Testis (tissue), 3 donors: Measurements from ENCODE around the gene ARHGAP19. TPM values are rescaled to one million over a fixed set of nuclear protein-coding genes. Genes with fewer than 3 reads are reported as not detected.
A peak's percentile ranks its signal among the peaks of the same experiment; 100 is the strongest.

ENCODE experiments used
- DNase-seq: peaks from one replicate; pipeline ENCODE4 v3.0.0-alpha.2; 2019
- H3K27ac ChIP-seq, 2 donors: fragments of 200-600 bp; sonication (generic); one replicate each; pipeline ENCODE4 v1.5.1; 2019
- H3K27me3 ChIP-seq: fragments of 200-600 bp; sonication (generic); one replicate; pipeline ENCODE4 v1.5.1; 2019
- H3K36me3 ChIP-seq: fragments of 200-600 bp; sonication (generic); one replicate; pipeline ENCODE4 v1.5.1; 2017; ENCODE audit warnings: low read depth; ENCODE audit errors: missing control alignments
- H3K4me1 ChIP-seq: fragments of 200-600 bp; sonication (generic); one replicate; pipeline ENCODE4 v1.5.1; 2019
- H3K4me3 ChIP-seq, 2 donors: fragments of 200-600 bp; sonication (generic); one replicate each; pipeline ENCODE4 v1.5.1; 2017 to 2019
- H3K9me3 ChIP-seq: fragments of 200-600 bp; sonication (generic); one replicate; pipeline ENCODE4 v1.5.1; 2017
- POLR2A ChIP-seq: fragments of 450-650 bp; IDR thresholded peaks from one replicate; pipeline ENCODE4 v1.6.1; 2017; ENCODE audit warnings: antibody characterized with exemption, mild to moderate bottlenecking, moderate library complexity
- WGBS, 2 donors: methylation state at CpG; one replicate each; pipeline ENCODE4 v1.1.5; 2018; 5-methylcytosine and 5-hydroxymethylcytosine counted together
- intact Hi-C: fragments of 100-400 bp; cut with DNase I; formaldehyde crosslinking; loops from one replicate; pipeline ENCODE4 v1.15.1; 2023; ENCODE audit warnings: low total_unique reads
- polyA plus RNA-seq: library from polyadenylated mRNA; stranded (reverse); fragments of 350-450 nt; fragmentation: Illumina TruSeq; extraction: RNeasy Lipid Tissue Mini Kit (QIAGEN cat#74804); gene quantifications from one replicate; pipeline ENCODE4 v1.2.3, GENCODE V29; 2014; ENCODE audit warnings: low read depth, low replicate concordance; ENCODE audit not compliant: insufficient read depth
- total RNA-seq, 2 donors: library from RNA; depleted of rRNA; stranded (reverse); fragments of >200 nt; gene quantifications; one replicate each; pipeline ENCODE4 v1.2.3, GENCODE V29; 2016
- TF ChIP-seq, protein P1 (sequence below), 3 experiments: fragments of 450-650 bp in 2 of 3; fragments of 200-600 bp in 1 of 3; sonication (generic) in 1 of 3; IDR thresholded peaks; one replicate each; pipeline ENCODE4 v1.5.1; 2016 to 2019; ENCODE audit warnings: antibody characterized with exemption in 3 of 3, mild to moderate bottlenecking in 2 of 3, moderate library complexity in 1 of 3

Gene ARHGAP19
- total and polyA plus RNA-seq, 3 donors from 2014 or later: 40.5 to 54.6 (median 50.0) TPM

DNA sequence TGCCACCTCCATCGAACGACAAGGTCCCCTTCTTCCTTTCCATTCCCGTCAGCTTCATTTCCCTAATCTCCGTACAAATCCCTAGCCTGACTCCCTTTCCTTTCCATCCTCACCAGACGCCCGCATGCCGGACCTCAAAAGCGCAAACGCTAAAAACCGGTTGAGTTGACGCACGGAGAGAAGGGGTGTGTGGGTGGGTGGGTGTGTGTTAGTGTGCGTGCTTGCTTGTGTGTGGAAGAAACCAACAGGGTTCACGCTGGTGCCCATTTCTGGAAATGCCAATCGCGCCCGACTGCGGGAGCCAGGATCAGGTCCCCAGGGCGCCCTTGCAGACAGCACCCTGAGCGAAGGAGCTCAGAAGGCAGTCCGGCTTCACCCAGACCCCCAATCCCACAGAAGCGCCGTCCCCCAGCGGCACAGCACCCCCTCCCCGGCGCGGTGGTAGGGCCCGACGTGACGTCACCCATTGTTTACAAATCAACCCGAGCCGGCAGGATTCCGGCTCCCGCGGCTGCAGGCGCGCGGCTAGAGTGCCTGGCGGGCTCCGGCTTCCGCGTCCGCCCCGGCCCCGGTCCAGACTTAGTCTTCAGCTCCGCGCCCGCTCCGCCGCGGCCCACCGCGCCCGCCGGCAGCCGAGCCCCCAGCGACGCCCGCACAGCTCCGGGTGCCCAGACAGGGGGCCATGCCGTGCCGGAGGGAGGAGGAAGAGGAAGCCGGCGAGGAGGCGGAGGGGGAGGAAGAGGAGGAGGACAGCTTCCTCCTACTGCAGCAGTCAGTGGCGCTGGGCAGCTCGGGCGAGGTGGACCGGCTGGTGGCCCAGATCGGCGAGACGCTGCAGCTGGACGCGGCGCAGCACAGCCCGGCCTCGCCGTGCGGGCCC is 26.6 kb upstream of the ARHGAP19 start, which contains the start of gene FRAT1:
FRAT1 (plus strand) TSS at position 500 of the 880 bp plus-strand sequence; CDS start at position 683, 183 bp downstream.
- Histone ChIP-seq H3K9me3 (no peaks in the 10 kb centered on the region), H3K36me3 (no peaks in the 10 kb centered on the region), H3K27ac (peak within 1 kb of the TSS; percentile 95 to 97), H3K27me3 (no peaks in the 10 kb centered on the region), H3K4me1 (peaks cover 13% of the 10 kb centered on the region), H3K4me3 (peak within 1 kb of the TSS; percentile 74 to 84)
- intact Hi-C loops: no loop called here
- 0 to 1% methylated on average over 23 to 59 of the region's 79 CpGs for WGBS, 2 donors
- DNase-seq: peak; percentile 95
- TF ChIP-seq, protein P1, sequence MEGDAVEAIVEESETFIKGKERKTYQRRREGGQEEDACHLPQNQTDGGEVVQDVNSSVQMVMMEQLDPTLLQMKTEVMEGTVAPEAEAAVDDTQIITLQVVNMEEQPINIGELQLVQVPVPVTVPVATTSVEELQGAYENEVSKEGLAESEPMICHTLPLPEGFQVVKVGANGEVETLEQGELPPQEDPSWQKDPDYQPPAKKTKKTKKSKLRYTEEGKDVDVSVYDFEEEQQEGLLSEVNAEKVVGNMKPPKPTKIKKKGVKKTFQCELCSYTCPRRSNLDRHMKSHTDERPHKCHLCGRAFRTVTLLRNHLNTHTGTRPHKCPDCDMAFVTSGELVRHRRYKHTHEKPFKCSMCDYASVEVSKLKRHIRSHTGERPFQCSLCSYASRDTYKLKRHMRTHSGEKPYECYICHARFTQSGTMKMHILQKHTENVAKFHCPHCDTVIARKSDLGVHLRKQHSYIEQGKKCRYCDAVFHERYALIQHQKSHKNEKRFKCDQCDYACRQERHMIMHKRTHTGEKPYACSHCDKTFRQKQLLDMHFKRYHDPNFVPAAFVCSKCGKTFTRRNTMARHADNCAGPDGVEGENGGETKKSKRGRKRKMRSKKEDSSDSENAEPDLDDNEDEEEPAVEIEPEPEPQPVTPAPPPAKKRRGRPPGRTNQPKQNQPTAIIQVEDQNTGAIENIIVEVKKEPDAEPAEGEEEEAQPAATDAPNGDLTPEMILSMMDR (IDR thresholded peaks at IDR 0.05): peak in 1 of 3 experiments; percentile 17
- TF ChIP-seq POLR2A: peak; percentile 23

DNA sequence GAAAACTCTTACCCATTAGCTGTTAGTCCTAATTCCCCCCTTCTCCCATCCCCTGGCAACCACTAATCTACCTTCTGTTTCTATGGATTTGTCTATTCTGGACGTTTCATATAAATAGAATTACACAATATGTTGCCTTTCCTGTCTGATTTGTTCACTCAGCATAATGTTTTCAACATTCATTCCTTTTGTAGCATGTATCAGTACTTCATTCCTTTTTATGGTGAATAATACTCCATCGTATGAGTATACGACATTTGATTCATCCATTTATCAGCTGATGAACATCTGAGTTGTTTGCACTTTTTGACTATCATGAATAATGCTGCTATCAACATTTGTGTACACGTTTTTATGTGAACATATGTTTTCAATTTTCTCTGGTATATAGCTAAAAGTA is 22.2 kb upstream of the ARHGAP19 start:
- DNase-seq: no peak
- Histone ChIP-seq H3K9me3 (no peaks in the 10 kb centered on the region), H3K36me3 (no peaks in the 10 kb centered on the region), H3K4me1 (no peaks in the 10 kb centered on the region), H3K27ac (no peak overlapping the region), H3K27me3 (no peaks in the 10 kb centered on the region), H3K4me3 (no peak overlapping the region)
- intact Hi-C loops: no loop called here
- 72 to 77% methylated on average over 4 of the region's 4 CpGs for WGBS, 2 donors
- TF ChIP-seq POLR2A: no peak
- TF ChIP-seq, protein P1 (IDR thresholded peaks at IDR 0.05): no peak

- WGBS, 2 donors: 83 to 87% methylated on average over 6 of the region's 6 CpGs
- TF ChIP-seq, protein P1 (IDR thresholded peaks at IDR 0.05): no peak
- no peak for TF ChIP-seq POLR2A
- no peak for DNase-seq
- Histone ChIP-seq H3K27ac (no peak overlapping the region), H3K4me1 (no peaks in the 10 kb centered on the region), H3K27me3 (no peaks in the 10 kb centered on the region), H3K9me3 (no peaks in the 10 kb centered on the region), H3K4me3 (no peak overlapping the region), H3K36me3 (no peaks in the 10 kb centered on the region)
- intact Hi-C loops: no loop called here
Measured at GRCh38 chr10:97312897-97313296, 20.5 kb upstream of the ARHGAP19 start.

GRCh38 chr10:97311111-97311626 is 18.7 kb upstream of the ARHGAP19 start:
- Histone ChIP-seq H3K27me3 (no peaks in the 10 kb centered on the region), H3K9me3 (no peaks in the 10 kb centered on the region), H3K4me1 (peaks cover 5% of the 10 kb centered on the region), H3K4me3 (no peak overlapping the region), H3K36me3 (no peaks in the 10 kb centered on the region), H3K27ac (no peak overlapping the region)
- DNase-seq: no peak
- intact Hi-C loops: no loop called here
- 80 to 95% methylated on average over 4 of the region's 4 CpGs for WGBS, 2 donors
- TF ChIP-seq, protein P1 (IDR thresholded peaks at IDR 0.05): no peak
- TF ChIP-seq POLR2A: no peak
